ENCODE data around the gene FBXL15.

DNA sequence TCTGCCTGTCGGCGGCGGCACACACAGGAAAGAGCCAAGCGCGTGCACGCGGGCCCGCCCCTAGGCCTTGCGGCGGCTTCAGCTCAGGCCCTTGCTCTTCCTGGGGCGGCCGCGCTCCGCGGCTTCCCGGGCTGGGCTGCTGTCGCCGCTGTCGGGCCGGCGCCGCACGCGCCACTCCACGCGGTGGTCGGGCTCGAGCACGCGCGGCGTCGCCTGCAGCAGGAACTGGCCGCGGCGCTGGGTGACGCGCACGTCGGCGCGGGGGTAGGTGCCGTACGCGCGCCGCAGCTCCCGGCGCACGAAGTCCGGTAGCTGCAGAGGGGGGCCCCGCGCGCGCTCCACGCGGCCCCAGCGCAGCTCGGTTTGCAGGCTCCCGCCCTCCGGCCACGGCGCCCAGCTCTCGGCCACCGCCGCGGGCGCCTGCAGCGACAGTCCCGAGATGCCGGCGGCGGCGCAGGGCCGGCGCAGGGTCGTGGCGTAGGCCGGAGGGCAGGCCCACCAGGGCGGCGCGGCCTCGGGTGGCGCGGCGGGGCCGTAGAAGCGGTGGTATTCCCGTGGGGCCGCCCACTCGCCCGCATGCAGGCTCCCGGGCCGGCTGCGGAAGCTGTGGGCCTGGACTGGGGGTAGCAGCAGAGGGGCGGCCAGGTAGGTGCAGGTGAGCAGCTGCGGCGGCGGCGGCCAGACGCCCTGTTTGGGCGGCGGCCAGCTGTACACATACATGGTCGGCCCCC, 29.9 kb downstream of the FBXL15 start:
- no peak for TF ChIP-seq CTCF (IDR thresholded peaks at IDR 0.05)
- TF ChIP-seq POLR2A (IDR thresholded peaks at IDR 0.05): peak; percentile 8 to 89

Measured in thyroid gland (tissue), 4 donors.